HFFc6 (cell line): Measurements from ENCODE around the gene PDE2A. TPM values are rescaled to one million over a fixed set of nuclear protein-coding genes. Genes with fewer than 3 reads are reported as not detected.

Experiments used
- DNase-seq: peaks from one replicate; pipeline ENCODE4 v3.0.0-alpha.2; 2018
- H3K27ac Mint-ChIP-seq: 2 replicates; pipeline ENCODE4 v1.8.0; 2020; ENCODE audit warnings: mild to moderate bottlenecking, mixed read lengths
- H3K27me3 Mint-ChIP-seq: 2 replicates; pipeline ENCODE4 v1.8.0; 2021; ENCODE audit warnings: mild to moderate bottlenecking, moderate library complexity, mixed read lengths; ENCODE audit not compliant: insufficient read depth
- H3K36me3 Mint-ChIP-seq: 2 replicates; pipeline ENCODE4 v1.8.0; 2021; ENCODE audit warnings: low read depth, mixed read lengths
- H3K4me1 Mint-ChIP-seq: 2 replicates; pipeline ENCODE4 v1.8.0; 2020; ENCODE audit warnings: low read depth, mixed read lengths
- H3K4me3 Mint-ChIP-seq: 2 replicates; pipeline ENCODE4 v1.8.0; 2020; ENCODE audit warnings: mild to moderate bottlenecking, moderate library complexity, mixed read lengths
- H3K9me3 Mint-ChIP-seq: 2 replicates; pipeline ENCODE4 v1.8.0; 2020; ENCODE audit warnings: mild to moderate bottlenecking, mixed read lengths
- total RNA-seq, 6 experiments: library from RNA; stranded (reverse); fragmentation: NEBNext Ultra II Directional; extraction: Animal tissue kit (Norgen Biotek cat#: 25700); gene quantifications; 2 replicates in 1 of 6; 3 replicates in 5 of 6; pipeline ENCODE4 v1.2.3, GENCODE V29; 2021
- TF ChIP-seq, protein P1 (sequence below): fragments of 200-600 bp; sonication (generic); IDR thresholded peaks from 2 replicates; pipeline ENCODE4 v1.5.0; 2021; ENCODE audit warnings: antibody characterized with exemption, mild to moderate bottlenecking

Gene PDE2A
- total RNA-seq, 6 experiments from 2014 or later: 0.07 to 0.57 (median 0.40) TPM

DNA sequence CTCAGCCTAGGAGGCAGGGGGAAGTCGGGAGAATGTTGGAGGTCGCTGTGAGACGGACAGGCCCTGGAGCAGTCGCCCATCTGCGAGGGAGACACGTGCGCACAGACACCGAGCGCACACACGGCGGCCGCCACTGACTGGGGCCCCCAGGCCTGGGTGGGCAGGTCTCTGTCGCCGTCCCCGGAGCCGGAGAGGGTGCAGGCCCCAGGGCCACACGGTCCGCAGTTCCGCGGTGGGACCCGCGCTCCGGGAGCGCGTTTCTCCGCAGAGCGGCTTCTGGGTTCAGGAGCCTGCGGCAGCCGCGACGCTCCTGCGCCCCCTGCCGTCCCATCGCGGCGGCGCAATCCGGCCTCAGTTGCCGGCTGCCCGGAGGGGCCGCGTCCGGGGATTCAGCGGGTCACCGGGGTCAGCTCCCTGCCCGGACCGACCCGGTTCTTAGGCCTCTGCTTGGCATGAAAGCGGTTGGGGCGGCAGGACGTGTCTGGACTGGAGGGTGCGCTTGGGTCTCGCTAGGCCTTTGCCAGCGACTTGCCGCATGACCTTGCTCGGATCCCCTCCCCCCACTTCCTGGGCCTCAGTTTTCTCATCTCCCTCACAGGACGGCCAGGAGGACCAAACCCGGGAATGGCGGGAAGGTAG lies 31.2 kb downstream of the PDE2A start:
- no peaks in the 10 kb centered on the region for H3K36me3 Mint-ChIP-seq
- H3K27ac Mint-ChIP-seq: no peak overlapping the region
- peaks cover 7% of the 10 kb centered on the region for H3K4me1 Mint-ChIP-seq
- DNase-seq: no peak
- peak overlapping the region; percentile 27; the same call in 1 of the 2 replicates for H3K4me3 Mint-ChIP-seq
- TF ChIP-seq, protein P1, sequence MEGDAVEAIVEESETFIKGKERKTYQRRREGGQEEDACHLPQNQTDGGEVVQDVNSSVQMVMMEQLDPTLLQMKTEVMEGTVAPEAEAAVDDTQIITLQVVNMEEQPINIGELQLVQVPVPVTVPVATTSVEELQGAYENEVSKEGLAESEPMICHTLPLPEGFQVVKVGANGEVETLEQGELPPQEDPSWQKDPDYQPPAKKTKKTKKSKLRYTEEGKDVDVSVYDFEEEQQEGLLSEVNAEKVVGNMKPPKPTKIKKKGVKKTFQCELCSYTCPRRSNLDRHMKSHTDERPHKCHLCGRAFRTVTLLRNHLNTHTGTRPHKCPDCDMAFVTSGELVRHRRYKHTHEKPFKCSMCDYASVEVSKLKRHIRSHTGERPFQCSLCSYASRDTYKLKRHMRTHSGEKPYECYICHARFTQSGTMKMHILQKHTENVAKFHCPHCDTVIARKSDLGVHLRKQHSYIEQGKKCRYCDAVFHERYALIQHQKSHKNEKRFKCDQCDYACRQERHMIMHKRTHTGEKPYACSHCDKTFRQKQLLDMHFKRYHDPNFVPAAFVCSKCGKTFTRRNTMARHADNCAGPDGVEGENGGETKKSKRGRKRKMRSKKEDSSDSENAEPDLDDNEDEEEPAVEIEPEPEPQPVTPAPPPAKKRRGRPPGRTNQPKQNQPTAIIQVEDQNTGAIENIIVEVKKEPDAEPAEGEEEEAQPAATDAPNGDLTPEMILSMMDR: peak; percentile 97
- no peaks in the 10 kb centered on the region for H3K9me3 Mint-ChIP-seq
- peaks cover 6% of the 10 kb centered on the region for H3K27me3 Mint-ChIP-seq

GRCh38 chr11:72642043-72642883 lies 32.0 kb downstream of the PDE2A start:
- H3K36me3 Mint-ChIP-seq: no peaks in the 10 kb centered on the region
- DNase-seq: no peak
- H3K27me3 Mint-ChIP-seq: peaks cover 11% of the 10 kb centered on the region
- TF ChIP-seq, protein P1: no peak
- no peaks in the 10 kb centered on the region for H3K9me3 Mint-ChIP-seq
- peak overlapping the region; percentile 57; the same call in 1 of the 2 replicates for H3K4me3 Mint-ChIP-seq
- no peak overlapping the region for H3K27ac Mint-ChIP-seq
- peaks cover 7% of the 10 kb centered on the region for H3K4me1 Mint-ChIP-seq

GRCh38 chr11:72641522-72642042 lies 32.6 kb downstream of the PDE2A start:
- Mint-ChIP-seq H3K4me3 (no peak overlapping the region), H3K4me1 (peaks cover 7% of the 10 kb centered on the region), H3K9me3 (no peaks in the 10 kb centered on the region), H3K27me3 (peaks cover 10% of the 10 kb centered on the region), H3K27ac (no peak overlapping the region), H3K36me3 (no peaks in the 10 kb centered on the region)
- TF ChIP-seq, protein P1: no peak
- DNase-seq: no peak

GRCh38 chr11:72639502-72640375 lies 34.5 kb downstream of the PDE2A start:
- H3K9me3 Mint-ChIP-seq: no peaks in the 10 kb centered on the region

More at GRCh38 chr11:72639502-72640375, 34.5 kb downstream of the PDE2A start:
- no peak for DNase-seq
- Mint-ChIP-seq H3K27me3 (peaks cover 21% of the 10 kb centered on the region), H3K4me3 (no peak overlapping the region), H3K36me3 (no peaks in the 10 kb centered on the region), H3K4me1 (peaks cover 7% of the 10 kb centered on the region), H3K27ac (no peak overlapping the region)
- TF ChIP-seq, protein P1: no peak
